ENCODE data around the gene IGLL1.

GRCh38 chr22:23529166-23530103 lies 50.7 kb downstream of the IGLL1 start:
- TF ChIP-seq CTCF (IDR thresholded peaks at IDR 0.05 in 8 of 11, conservative IDR thresholded peaks at IDR 0.05 in 3 of 11) = no peak
- no peak for TF ChIP-seq POLR2A (IDR thresholded peaks at IDR 0.05)
- TF ChIP-seq POLR2AphosphoS5 (IDR thresholded peaks at IDR 0.05) = no peak

Measured in spleen (tissue), 7 donors.